ENCODE measurements around the gene APOA1.

GRCh38 chr11:116870054-116870453 lies 32.6 kb upstream of the APOA1 start:
- TF ChIP-seq CTCF (IDR thresholded peaks at IDR 0.05), result no peak
- no peak for TF ChIP-seq RFX5 (IDR thresholded peaks at IDR 0.05; ENCODE audit: low read length)
- no peak for TF ChIP-seq TAF1 (IDR thresholded peaks at IDR 0.05; ENCODE audit: borderline replicate concordance, low read depth, low read length)
